Endothelial cell (in vitro differentiated cells): ENCODE measurements around the gene GSDME. TPM values are rescaled to one million over a fixed set of nuclear protein-coding genes. Genes with fewer than 3 reads are reported as not detected.

Experiments
- DNase-seq: peaks from one replicate; pipeline ENCODE4 v3.0.0; 2021; ENCODE audit warnings: low spot score
- H3K27ac Mint-ChIP-seq: one replicate; pipeline ENCODE4 v1.8.0; 2021; ENCODE audit warnings: mixed read lengths, inconsistent platforms; ENCODE audit not compliant: unreplicated experiment
- H3K27me3 Mint-ChIP-seq: one replicate; pipeline ENCODE4 v1.8.0; 2021; ENCODE audit warnings: mild to moderate bottlenecking, moderate library complexity, mixed read lengths, inconsistent platforms; ENCODE audit not compliant: unreplicated experiment
- H3K36me3 Mint-ChIP-seq: one replicate; pipeline ENCODE4 v1.8.0; 2021; ENCODE audit warnings: mild to moderate bottlenecking, low read depth, mixed read lengths, inconsistent platforms; ENCODE audit not compliant: unreplicated experiment
- H3K4me1 Mint-ChIP-seq: one replicate; pipeline ENCODE4 v1.8.0; 2021; ENCODE audit warnings: mild to moderate bottlenecking, mixed read lengths, inconsistent platforms; ENCODE audit not compliant: unreplicated experiment
- H3K4me3 Mint-ChIP-seq: one replicate; pipeline ENCODE4 v1.8.0; 2021; ENCODE audit warnings: mild to moderate bottlenecking, mixed read lengths, inconsistent platforms; ENCODE audit not compliant: unreplicated experiment
- H3K9me3 Mint-ChIP-seq: one replicate; pipeline ENCODE4 v1.8.0; 2021; ENCODE audit warnings: mixed read lengths, inconsistent platforms; ENCODE audit not compliant: unreplicated experiment
- long read RNA-seq: library from polyadenylated mRNA; unstranded; transcript quantifications from one replicate; pipeline ENCODE4 v2.0.0, GENCODE V29; 2020; ENCODE audit not compliant: unreplicated experiment
- total RNA-seq: library from RNA; stranded (reverse); fragmentation: NEBNext Ultra II Directional; extraction: Animal tissue kit (Norgen Biotek cat#: 25700); gene quantifications from one replicate; pipeline ENCODE4 v1.2.1, GENCODE V29; 2021; ENCODE audit not compliant: unreplicated experiment
- TF ChIP-seq, protein P1 (sequence below): fragments of 200-600 bp; sonication (generic); IDR thresholded peaks from one replicate; pipeline ENCODE4 v1.5.0; 2021; ENCODE audit warnings: antibody characterized with exemption; ENCODE audit not compliant: unreplicated experiment

Gene GSDME
- total RNA-seq: 4.4 TPM
- long read RNA-seq, partial matches to known transcripts: 2 of 6 reads
- long read RNA-seq, other reads (novel, unspliced or antisense): 1 of 6 reads

DNA sequence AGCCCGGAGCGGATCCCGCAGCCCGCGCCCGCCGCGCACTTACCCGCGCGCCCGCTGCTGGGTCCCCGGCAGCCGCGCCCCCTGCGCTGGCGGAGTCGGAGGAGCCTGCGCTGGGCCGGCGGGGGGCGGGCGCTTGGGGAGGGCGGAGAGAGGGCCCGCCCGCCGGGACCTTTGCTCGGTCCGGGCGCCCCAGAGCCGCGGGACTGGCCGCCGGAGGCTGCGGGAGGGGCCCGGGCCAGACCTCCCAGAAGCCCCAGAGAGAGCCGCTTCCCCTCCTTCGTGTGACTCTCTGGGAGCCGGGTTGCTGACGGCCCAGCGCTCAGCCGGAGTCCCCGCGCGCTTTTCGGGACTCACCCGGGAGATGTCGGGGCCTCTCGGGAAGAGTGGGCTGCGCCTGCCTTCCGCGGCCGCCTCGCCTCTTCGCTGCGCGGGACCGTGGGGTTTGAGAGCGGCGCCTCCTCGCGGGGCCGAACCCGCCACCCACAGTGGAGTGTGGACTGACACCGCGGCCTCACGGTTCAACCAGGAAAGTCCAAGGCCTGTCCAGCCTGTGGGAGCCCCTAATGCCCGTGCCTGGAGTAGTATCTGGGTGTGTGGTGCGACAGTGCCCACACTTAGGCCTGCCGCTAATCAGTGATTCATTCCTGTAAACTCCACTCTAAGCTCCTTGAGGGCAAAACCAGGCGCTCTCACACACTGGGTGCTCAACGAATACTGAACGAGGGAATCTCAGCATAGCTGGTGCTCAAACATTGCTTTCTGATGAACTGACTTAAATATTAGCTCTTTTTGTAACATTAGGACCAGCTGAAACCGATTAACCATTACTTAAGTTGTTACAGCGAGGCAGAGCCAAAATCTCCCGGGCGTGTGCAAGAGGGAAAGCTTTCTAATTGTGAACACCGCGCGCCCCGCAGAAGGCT lies at the start of gene GSDME:
Gene GSDME, minus strand, starts transcription at position 112 of the 923 bp plus-strand sequence. CDS start 7,690 bp downstream, outside the sequence.
- no peaks in the 10 kb centered on the region for H3K9me3 Mint-ChIP-seq
- peak; percentile 38 for DNase-seq
- H3K36me3 Mint-ChIP-seq: no peaks in the 10 kb centered on the region
- TF ChIP-seq, protein P1, sequence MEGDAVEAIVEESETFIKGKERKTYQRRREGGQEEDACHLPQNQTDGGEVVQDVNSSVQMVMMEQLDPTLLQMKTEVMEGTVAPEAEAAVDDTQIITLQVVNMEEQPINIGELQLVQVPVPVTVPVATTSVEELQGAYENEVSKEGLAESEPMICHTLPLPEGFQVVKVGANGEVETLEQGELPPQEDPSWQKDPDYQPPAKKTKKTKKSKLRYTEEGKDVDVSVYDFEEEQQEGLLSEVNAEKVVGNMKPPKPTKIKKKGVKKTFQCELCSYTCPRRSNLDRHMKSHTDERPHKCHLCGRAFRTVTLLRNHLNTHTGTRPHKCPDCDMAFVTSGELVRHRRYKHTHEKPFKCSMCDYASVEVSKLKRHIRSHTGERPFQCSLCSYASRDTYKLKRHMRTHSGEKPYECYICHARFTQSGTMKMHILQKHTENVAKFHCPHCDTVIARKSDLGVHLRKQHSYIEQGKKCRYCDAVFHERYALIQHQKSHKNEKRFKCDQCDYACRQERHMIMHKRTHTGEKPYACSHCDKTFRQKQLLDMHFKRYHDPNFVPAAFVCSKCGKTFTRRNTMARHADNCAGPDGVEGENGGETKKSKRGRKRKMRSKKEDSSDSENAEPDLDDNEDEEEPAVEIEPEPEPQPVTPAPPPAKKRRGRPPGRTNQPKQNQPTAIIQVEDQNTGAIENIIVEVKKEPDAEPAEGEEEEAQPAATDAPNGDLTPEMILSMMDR: no peak
- H3K27ac Mint-ChIP-seq: no peak within 1 kb of the TSS
- peaks cover 6% of the 10 kb centered on the region for H3K4me1 Mint-ChIP-seq
- peak within 1 kb of the TSS; percentile 91 for H3K4me3 Mint-ChIP-seq
- peaks cover 8% of the 10 kb centered on the region for H3K27me3 Mint-ChIP-seq

DNA sequence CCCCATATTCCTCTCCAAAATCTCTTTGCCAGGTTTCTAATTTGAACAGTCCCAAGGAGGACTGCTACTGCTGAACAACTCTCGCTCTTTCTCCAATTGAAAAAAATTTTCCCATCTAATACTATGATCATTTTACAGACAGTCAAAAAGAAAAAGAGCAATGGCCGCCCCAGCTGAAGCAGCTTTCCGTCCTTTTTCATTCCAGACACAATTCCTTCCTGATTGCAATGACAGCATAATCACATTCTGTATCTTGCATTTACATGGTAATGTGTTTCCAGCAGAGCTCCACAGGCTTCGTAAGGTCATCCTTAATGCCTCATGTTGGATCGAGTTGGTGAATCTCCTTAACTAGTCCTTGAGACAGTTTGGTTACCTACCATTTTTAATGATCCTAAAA lies 45.0 kb upstream of the GSDME start:
- H3K4me3 Mint-ChIP-seq: no peak overlapping the region
- no peaks in the 10 kb centered on the region for H3K9me3 Mint-ChIP-seq
- H3K27ac Mint-ChIP-seq: no peak overlapping the region
- H3K4me1 Mint-ChIP-seq: no peaks in the 10 kb centered on the region
- DNase-seq: no peak
- no peaks in the 10 kb centered on the region for H3K27me3 Mint-ChIP-seq
- no peaks in the 10 kb centered on the region for H3K36me3 Mint-ChIP-seq
- TF ChIP-seq, protein P1: no peak

DNA sequence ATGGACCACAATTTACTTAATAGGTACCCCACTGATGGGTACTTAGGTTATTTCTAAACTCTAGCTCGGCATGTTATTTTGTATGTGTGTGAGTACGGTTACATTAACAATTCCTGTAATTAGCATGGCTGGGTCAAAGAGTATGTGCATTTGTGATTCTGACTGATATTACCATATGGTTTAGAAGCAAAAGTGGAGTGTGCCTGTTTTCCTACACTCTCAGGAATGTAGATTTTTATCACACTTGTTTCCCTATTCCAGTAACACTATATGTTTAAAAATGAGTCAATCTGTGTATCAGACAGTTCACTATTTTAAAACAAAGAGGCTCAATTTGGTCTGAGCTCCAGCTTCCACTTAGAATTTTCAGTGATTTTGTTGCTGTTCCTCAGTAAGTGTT lies 44.6 kb upstream of the GSDME start:
- Mint-ChIP-seq H3K9me3 (no peaks in the 10 kb centered on the region), H3K4me1 (no peaks in the 10 kb centered on the region), H3K27ac (no peak overlapping the region), H3K4me3 (no peak overlapping the region), H3K27me3 (no peaks in the 10 kb centered on the region), H3K36me3 (no peaks in the 10 kb centered on the region)
- DNase-seq: no peak
- TF ChIP-seq, protein P1: no peak

DNA sequence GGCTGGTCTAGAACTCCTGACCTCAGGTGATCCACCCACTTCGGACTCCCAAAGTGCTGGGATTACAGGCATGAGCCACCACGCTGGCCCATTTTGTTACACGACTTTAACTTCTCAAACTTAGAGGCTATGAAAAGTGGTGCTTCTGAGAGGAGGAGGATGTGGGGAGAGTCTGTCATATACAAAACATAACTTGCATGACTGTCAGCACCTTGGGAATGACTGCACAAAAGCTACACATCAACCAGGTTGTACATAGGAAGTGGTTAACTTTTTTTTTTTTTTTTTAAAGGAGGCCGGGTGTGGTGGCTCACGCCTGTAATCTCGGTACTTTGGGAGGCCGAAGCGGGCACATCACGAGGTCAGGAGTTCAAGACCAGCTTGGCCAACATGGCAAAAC lies 43.4 kb upstream of the GSDME start:
- TF ChIP-seq, protein P1: no peak
- peaks cover 3% of the 10 kb centered on the region for H3K36me3 Mint-ChIP-seq
- no peak for DNase-seq
- no peaks in the 10 kb centered on the region for H3K27me3 Mint-ChIP-seq
- H3K9me3 Mint-ChIP-seq: no peaks in the 10 kb centered on the region
- no peak overlapping the region for H3K4me3 Mint-ChIP-seq
- H3K4me1 Mint-ChIP-seq: no peaks in the 10 kb centered on the region
- H3K27ac Mint-ChIP-seq: no peak overlapping the region

DNA sequence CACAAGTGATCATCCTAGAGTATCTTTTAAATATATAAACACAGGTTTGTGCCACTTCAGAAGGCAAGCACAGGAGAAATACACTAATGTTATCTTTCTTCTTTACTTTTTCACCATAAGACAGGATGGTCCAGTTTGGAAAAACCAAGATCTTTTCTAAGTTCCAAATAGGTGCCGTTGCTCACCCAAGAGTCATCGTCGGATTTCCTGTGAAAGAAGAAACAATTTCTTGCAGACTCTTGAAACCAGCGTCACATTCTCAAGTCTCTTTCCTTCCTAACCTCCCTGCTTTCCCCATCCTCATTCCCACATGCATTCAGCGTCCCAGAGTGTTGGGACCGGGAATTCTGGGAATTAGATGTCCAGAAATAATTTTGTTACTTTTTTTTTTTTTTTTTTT lies 42.8 kb upstream of the GSDME start:
- DNase-seq: no peak

More for the DNA sequence above, 42.8 kb upstream of the GSDME start:
- Mint-ChIP-seq H3K27ac (no peak overlapping the region), H3K4me3 (no peak overlapping the region), H3K27me3 (no peaks in the 10 kb centered on the region), H3K4me1 (no peaks in the 10 kb centered on the region), H3K36me3 (peaks cover 4% of the 10 kb centered on the region), H3K9me3 (no peaks in the 10 kb centered on the region)
- TF ChIP-seq, protein P1: no peak
